ENCODE data around the gene B4GALT1.
"Not testable (repeated sequence)": the region's sequence is repeated elsewhere in the genome, so short reads cannot be mapped to it uniquely, and the experiment has no call there.

Gene B4GALT1

GRCh38 chr9:33162721-33163311 is 4.3 kb downstream of the B4GALT1 start:
- no peak for DNase-seq (ENCODE audit: low read depth, low spot score)
- H3K4me3 ChIP-seq (ENCODE audit: low read depth, low read length) = no peak overlapping the region
- no peak for TF ChIP-seq CTCF (IDR thresholded peaks at IDR 0.05; ENCODE audit: low read depth, low read length)
- in situ Hi-C loops (cut with HindIII; ENCODE audit: low sequenced_read_pairs) = no loop called here

GRCh38 chr9:33161589-33162132 is 5.5 kb downstream of the B4GALT1 start:
- no peak for TF ChIP-seq CTCF (IDR thresholded peaks at IDR 0.05; ENCODE audit: low read depth, low read length)
- no peak for DNase-seq (ENCODE audit: low read depth, low spot score)
- in situ Hi-C loops (cut with HindIII; ENCODE audit: low sequenced_read_pairs) = no loop called here
- no peak overlapping the region for H3K4me3 ChIP-seq (ENCODE audit: low read depth, low read length)

GRCh38 chr9:33161011-33161588 is 6.0 kb downstream of the B4GALT1 start:
- TF ChIP-seq CTCF (IDR thresholded peaks at IDR 0.05; ENCODE audit: low read depth, low read length) = no peak
- no peak overlapping the region for H3K4me3 ChIP-seq (ENCODE audit: low read depth, low read length)
- peak; percentile 98 for DNase-seq (ENCODE audit: low read depth, low spot score)
- in situ Hi-C loops (cut with HindIII; ENCODE audit: low sequenced_read_pairs) = no loop called here

- in situ Hi-C loops (cut with HindIII; ENCODE audit: low sequenced_read_pairs) = not testable (repeated sequence)
Observed at GRCh38 chr9:33160446-33160845, 6.7 kb downstream of the B4GALT1 start.

GRCh38 chr9:33159777-33160127 is 7.4 kb downstream of the B4GALT1 start:
- TF ChIP-seq CTCF (IDR thresholded peaks at IDR 0.05; ENCODE audit: low read depth, low read length) = no peak
- in situ Hi-C loops (cut with HindIII; ENCODE audit: low sequenced_read_pairs) = no loop called here
- DNase-seq (ENCODE audit: low read depth, low spot score) = peak; percentile 87
- H3K4me3 ChIP-seq (ENCODE audit: low read depth, low read length) = no peak overlapping the region

More at GRCh38 chr9:33160446-33160845, 6.7 kb downstream of the B4GALT1 start:
- not testable (repeated sequence) for H3K4me3 ChIP-seq (ENCODE audit: low read depth, low read length); DNase-seq (ENCODE audit: low read depth, low spot score)

GRCh38 chr9:33158843-33159776 is 8.0 kb downstream of the B4GALT1 start:
- H3K4me3 ChIP-seq (ENCODE audit: low read depth, low read length) = no peak overlapping the region
- DNase-seq (ENCODE audit: low read depth, low spot score) = peak; percentile 61
- TF ChIP-seq CTCF (IDR thresholded peaks at IDR 0.05; ENCODE audit: low read depth, low read length) = no peak
- in situ Hi-C loops (cut with HindIII; ENCODE audit: low sequenced_read_pairs) = no loop called here

All from astrocyte of the spinal cord (primary cell).